NT2/D1 (cell line): Measurements from ENCODE around the gene PSIP1.

Experiments
- SUZ12 ChIP-seq: IDR thresholded peaks from 2 replicates; pipeline ENCODE4 v1.6.1; 2011; ENCODE audit not compliant: insufficient read length, insufficient read depth; ENCODE audit errors: extremely low read depth
- YY1 ChIP-seq: IDR thresholded peaks from 2 replicates; pipeline ENCODE4 v1.6.1; 2011; ENCODE audit not compliant: insufficient read length, insufficient read depth
- ZNF274 ChIP-seq: IDR thresholded peaks from 2 replicates; pipeline ENCODE4 v1.6.1; 2011; ENCODE audit warnings: mild to moderate bottlenecking, low read depth, low read length

DNA sequence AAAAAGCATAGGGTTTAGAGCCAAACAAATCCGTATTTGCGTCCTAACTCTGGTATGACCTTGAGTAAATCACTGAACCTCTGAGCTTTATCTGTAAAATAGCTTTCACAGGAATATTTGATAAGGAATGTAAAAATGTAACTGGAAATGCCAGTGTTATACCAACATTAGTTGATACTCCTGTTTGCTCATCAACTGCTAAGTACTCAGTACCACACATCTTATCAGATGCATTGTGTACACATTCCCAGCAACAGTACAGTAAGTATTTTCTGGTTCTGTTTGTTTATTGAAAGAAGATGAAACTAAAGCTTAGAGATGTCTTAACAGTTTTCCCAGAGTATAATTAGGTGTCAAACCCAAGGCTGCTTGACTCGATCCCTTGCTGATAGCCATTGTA is 66.6 kb downstream of the PSIP1 start:
- TF ChIP-seq ZNF274 (no peak), YY1 (no peak), SUZ12 (no peak)
